Measurements from ENCODE around the gene OMA1. TPM values are rescaled to one million over a fixed set of nuclear protein-coding genes. Genes with fewer than 3 reads are reported as not detected.
A peak's percentile ranks its signal among the peaks of the same experiment; 100 is the strongest.

Gene OMA1
- polyA plus RNA-seq, 1 donor from 2014 or later, result 38.4 TPM

GRCh38 chr1:58580186-58580585 lies 33.7 kb upstream of the OMA1 start:
- Mint-ChIP-seq H3K4me3 (no peak overlapping the region), H3K27me3 (peaks cover 36% of the 10 kb centered on the region), H3K9me3 (peaks cover 0 to 5% (median 0%) of the 10 kb centered on the region in 3 donors), H3K4me1 (peaks cover 0 to 20% (median 11%) of the 10 kb centered on the region in 3 donors), H3K36me3 (peaks cover 2% of the 10 kb centered on the region), H3K27ac (no peak overlapping the region)

- Mint-ChIP-seq H3K36me3 (peaks cover 4% of the 10 kb centered on the region), H3K27ac (peak overlapping the region in 1 of 3 donors; percentile 32), H3K4me1 (peaks cover 5 to 20% (median 6%) of the 10 kb centered on the region in 3 donors), H3K4me3 (peak overlapping the region in 2 of 4 donors; percentile 39 to 61), H3K9me3 (peaks cover 0 to 6% (median 0%) of the 10 kb centered on the region in 3 donors), H3K27me3 (peaks cover 38% of the 10 kb centered on the region)
These were observed 31.1 kb upstream of the OMA1 start for GRCh38 chr1:58577654-58578030.

- H3K4me1 Mint-ChIP-seq, result peaks cover 5 to 20% (median 6%) of the 10 kb centered on the region in 3 donors
- peaks cover 44% of the 10 kb centered on the region for H3K27me3 Mint-ChIP-seq
- H3K4me3 Mint-ChIP-seq, result peak within 1 kb of the TSS; percentile 50 to 87 (median 76)
- H3K27ac Mint-ChIP-seq, result peak within 1 kb of the TSS in 2 of 3 donors; percentile 32 to 76
- H3K9me3 Mint-ChIP-seq, result peaks cover 0 to 6% (median 0%) of the 10 kb centered on the region in 3 donors
- H3K36me3 Mint-ChIP-seq, result peaks cover 4% of the 10 kb centered on the region
These were observed 30.5 kb upstream of the OMA1 start, which contains the start of gene TACSTD2 for GRCh38 chr1:58576727-58577653. Gene TACSTD2 (minus strand): TSS chr1:58577252. CDS start chr1:58577156, 96 bp downstream.

DNA sequence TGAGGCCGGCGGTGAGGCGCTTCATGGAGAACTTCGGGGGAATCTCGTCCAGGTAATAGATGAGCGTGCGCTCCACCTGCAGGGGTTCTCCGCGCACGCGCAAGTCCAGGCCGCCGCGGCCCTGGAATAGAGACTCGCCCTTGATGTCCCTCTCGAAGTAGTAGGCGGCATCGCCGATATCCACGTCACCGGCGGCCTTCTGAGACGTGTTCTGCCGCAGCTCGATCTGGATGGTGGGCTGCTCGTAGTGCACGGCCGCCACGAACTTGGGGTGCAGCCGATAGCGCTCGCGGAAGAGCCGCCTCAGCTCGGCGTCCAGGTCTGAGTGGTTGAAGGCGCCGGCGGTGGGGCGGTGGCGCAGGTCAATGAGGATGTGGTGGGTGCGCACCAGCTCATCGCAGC lies 29.8 kb upstream of the OMA1 start:
- H3K9me3 Mint-ChIP-seq, result peaks cover 0 to 6% (median 0%) of the 10 kb centered on the region in 3 donors

GRCh38 chr1:58575551-58576324 lies 29.2 kb upstream of the OMA1 start:
- Mint-ChIP-seq H3K4me3 (peak overlapping the region; percentile 50 to 87 (median 76)), H3K4me1 (peaks cover 5 to 20% (median 6%) of the 10 kb centered on the region in 3 donors), H3K27me3 (peaks cover 47% of the 10 kb centered on the region), H3K27ac (no peak overlapping the region), H3K36me3 (peaks cover 4% of the 10 kb centered on the region), H3K9me3 (peaks cover 0 to 6% (median 0%) of the 10 kb centered on the region in 3 donors)

More for the DNA sequence above, 29.8 kb upstream of the OMA1 start:
- H3K27me3 Mint-ChIP-seq, result peaks cover 45% of the 10 kb centered on the region
- peak overlapping the region; percentile 50 to 87 (median 76) for H3K4me3 Mint-ChIP-seq
- H3K4me1 Mint-ChIP-seq, result peaks cover 5 to 20% (median 6%) of the 10 kb centered on the region in 3 donors
- H3K27ac Mint-ChIP-seq, result peak overlapping the region in 1 of 3 donors; percentile 76
- H3K36me3 Mint-ChIP-seq, result peaks cover 4% of the 10 kb centered on the region

DNA sequence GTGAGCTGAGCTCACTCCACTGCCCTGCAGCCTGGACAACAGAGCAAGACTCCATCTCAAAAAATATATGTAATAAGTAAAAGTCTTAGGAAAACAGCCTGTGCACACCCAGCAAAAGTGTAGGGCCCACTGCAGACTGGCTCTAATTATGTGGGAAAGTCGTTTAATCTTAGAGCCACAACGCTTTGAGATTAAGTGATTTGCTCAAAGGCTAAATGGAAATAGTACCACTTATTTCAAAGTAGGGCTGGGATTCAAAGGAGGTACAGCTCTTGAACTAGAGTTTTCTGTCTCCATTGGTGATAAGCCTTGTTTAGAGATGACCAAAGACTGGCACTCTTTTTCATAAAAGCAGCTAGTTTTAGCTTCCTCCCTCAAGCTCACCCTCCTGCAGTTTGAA lies 28.3 kb upstream of the OMA1 start:
- peaks cover 5 to 20% (median 6%) of the 10 kb centered on the region in 3 donors for H3K4me1 Mint-ChIP-seq
- no peak overlapping the region for H3K4me3 Mint-ChIP-seq
- peaks cover 50% of the 10 kb centered on the region for H3K27me3 Mint-ChIP-seq
- H3K9me3 Mint-ChIP-seq, result peaks cover 0 to 6% (median 3%) of the 10 kb centered on the region in 3 donors
- peaks cover 4% of the 10 kb centered on the region for H3K36me3 Mint-ChIP-seq
- no peak overlapping the region for H3K27ac Mint-ChIP-seq

- peaks cover 0 to 6% (median 3%) of the 10 kb centered on the region in 3 donors for H3K9me3 Mint-ChIP-seq
- peaks cover 4% of the 10 kb centered on the region for H3K36me3 Mint-ChIP-seq
- no peak overlapping the region for H3K4me3 Mint-ChIP-seq
- H3K4me1 Mint-ChIP-seq, result peaks cover 5 to 20% (median 6%) of the 10 kb centered on the region in 3 donors
- H3K27ac Mint-ChIP-seq, result peak overlapping the region in 1 of 3 donors; percentile 17
- H3K27me3 Mint-ChIP-seq, result peaks cover 46% of the 10 kb centered on the region
These were observed 27.4 kb upstream of the OMA1 start for GRCh38 chr1:58573705-58574591.

DNA sequence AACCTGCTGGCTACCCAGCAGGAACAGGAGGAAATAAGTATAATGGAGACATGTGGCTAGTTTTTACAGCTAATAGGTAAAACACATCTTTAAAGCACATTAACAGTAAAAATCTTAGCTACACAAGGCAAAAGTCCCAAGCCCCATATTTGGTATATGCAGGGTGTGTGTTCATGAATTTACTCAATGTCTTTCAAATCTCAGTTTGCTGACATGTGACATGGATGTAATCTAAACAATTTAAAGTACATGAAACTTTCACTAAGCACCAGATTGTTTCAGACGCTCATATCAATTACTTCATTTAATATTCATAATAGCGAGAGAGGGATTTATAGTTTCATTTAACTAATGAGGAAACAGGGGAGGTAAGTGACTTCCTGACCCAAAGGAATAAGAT lies 26.6 kb upstream of the OMA1 start:
- Mint-ChIP-seq H3K4me1 (peaks cover 5 to 20% (median 6%) of the 10 kb centered on the region in 3 donors), H3K4me3 (no peak overlapping the region), H3K27me3 (peaks cover 42% of the 10 kb centered on the region), H3K27ac (peak overlapping the region in 1 of 3 donors; percentile 17), H3K36me3 (peaks cover 4% of the 10 kb centered on the region), H3K9me3 (peaks cover 0 to 6% (median 3%) of the 10 kb centered on the region in 3 donors)

DNA sequence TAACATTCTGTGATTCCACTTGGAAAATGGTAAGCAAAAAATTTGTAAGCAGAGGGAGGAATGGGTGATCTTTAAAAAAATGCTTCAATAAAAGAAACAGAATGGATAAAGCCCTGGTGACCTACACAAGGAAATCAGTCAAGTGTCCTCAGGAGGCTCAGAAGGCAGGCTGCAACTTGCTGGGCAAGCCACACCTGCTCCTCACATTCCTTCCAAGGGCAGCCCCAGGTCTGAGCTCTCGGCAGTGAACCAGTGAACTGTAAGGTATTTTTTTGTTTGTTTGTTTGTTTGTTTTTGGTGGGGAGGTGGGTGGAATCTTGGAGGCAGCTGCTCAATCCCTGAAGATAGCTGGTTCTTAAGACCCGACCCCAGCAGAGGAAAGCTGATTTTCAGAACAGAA lies 26.2 kb upstream of the OMA1 start:
- Mint-ChIP-seq H3K27me3 (peaks cover 37% of the 10 kb centered on the region), H3K9me3 (peaks cover 0 to 6% (median 3%) of the 10 kb centered on the region in 3 donors), H3K4me3 (peak overlapping the region in 1 of 4 donors; percentile 31), H3K27ac (no peak overlapping the region), H3K4me1 (peaks cover 5 to 16% (median 6%) of the 10 kb centered on the region in 3 donors), H3K36me3 (peaks cover 4% of the 10 kb centered on the region)

DNA sequence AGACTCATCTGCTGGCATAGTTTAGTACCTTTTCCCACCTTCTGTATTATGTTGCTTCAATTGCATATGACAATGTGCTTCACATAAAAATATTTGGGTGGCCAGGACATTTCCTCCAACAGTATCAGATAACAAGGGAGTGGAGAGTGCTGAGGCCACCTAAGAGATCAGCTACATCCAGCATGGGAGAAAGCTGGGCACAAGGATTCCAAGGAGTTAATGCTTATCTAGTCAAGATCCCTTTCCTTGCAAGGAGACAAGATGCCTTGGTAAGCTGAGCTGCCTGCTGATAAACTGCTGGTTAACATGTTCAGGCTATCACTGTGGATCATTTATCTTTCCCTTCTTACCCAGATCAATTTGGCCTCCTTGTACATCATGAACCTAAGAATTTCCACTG lies 25.1 kb upstream of the OMA1 start:
- Mint-ChIP-seq H3K4me1 (peaks cover 3 to 12% (median 5%) of the 10 kb centered on the region in 3 donors), H3K36me3 (peaks cover 5% of the 10 kb centered on the region), H3K9me3 (peaks cover 0 to 6% (median 3%) of the 10 kb centered on the region in 3 donors), H3K27me3 (peaks cover 33% of the 10 kb centered on the region), H3K27ac (no peak overlapping the region), H3K4me3 (no peak overlapping the region)

DNA sequence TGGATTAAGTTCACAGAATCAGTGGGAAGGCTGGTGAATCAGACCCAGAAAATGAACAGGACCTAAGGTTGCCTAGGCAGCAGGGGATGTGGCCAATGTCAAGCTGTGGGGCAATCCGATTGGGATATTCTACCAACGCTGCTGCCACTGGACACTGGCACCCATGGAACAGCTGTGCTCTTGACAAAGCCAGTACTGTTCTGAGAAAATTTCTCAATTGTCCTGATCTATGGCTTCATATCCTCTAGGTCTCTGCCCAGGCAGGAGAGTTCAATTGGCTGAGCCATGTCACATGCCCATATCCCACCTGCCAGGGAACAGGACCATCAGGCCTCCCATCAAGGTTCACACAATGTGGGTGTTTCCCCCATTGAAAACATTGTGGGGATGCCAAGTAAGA lies 24.3 kb upstream of the OMA1 start:
- Mint-ChIP-seq H3K4me1 (peaks cover 3 to 11% (median 5%) of the 10 kb centered on the region in 3 donors), H3K9me3 (peaks cover 0 to 6% (median 3%) of the 10 kb centered on the region in 3 donors), H3K27me3 (peaks cover 26% of the 10 kb centered on the region)

GRCh38 chr1:58570094-58570493 lies 23.6 kb upstream of the OMA1 start:
- no peak overlapping the region for H3K27ac Mint-ChIP-seq

More for the DNA sequence above, 24.3 kb upstream of the OMA1 start:
- Mint-ChIP-seq H3K4me3 (no peak overlapping the region), H3K27ac (no peak overlapping the region), H3K36me3 (peaks cover 6% of the 10 kb centered on the region)

DNA sequence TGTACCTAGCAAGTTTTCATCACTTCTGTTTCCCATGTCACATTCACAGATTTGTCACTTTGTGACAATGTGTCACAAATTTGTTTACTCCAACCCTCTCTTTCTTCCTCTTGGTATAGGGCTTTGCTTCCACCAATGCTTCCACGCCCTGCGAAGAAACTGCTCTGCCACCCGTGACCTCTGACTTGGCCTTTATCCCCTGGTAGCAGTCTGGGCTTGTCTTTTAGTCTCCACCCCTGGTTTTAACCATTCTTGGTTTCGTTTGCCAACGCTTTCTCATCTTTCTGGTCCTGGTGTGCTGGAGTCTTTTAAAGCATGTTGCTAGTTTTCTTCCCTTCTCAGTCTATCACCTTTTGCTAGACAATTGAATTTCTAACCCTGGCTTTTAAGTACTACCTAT lies 22.4 kb upstream of the OMA1 start:
- Mint-ChIP-seq H3K4me3 (no peak overlapping the region), H3K9me3 (peaks cover 0 to 3% (median 0%) of the 10 kb centered on the region in 3 donors), H3K4me1 (peaks cover 3 to 7% (median 5%) of the 10 kb centered on the region in 3 donors), H3K36me3 (peaks cover 4% of the 10 kb centered on the region), H3K27me3 (peaks cover 20% of the 10 kb centered on the region), H3K27ac (no peak overlapping the region)

More at GRCh38 chr1:58570094-58570493, 23.6 kb upstream of the OMA1 start:
- H3K9me3 Mint-ChIP-seq, result peaks cover 0 to 3% (median 2%) of the 10 kb centered on the region in 3 donors
- H3K4me3 Mint-ChIP-seq, result no peak overlapping the region
- peaks cover 3 to 9% (median 5%) of the 10 kb centered on the region in 3 donors for H3K4me1 Mint-ChIP-seq
- H3K36me3 Mint-ChIP-seq, result peaks cover 4% of the 10 kb centered on the region
- peaks cover 20% of the 10 kb centered on the region for H3K27me3 Mint-ChIP-seq
